Measurements from ENCODE around the gene PLEKHN1.
"Not testable (repeated sequence)": the region's sequence is repeated elsewhere in the genome, so short reads cannot be mapped to it uniquely, and the experiment has no call there.

Gene PLEKHN1

GRCh38 chr1:942411-942821 is 23.9 kb upstream of the PLEKHN1 start:
- DNase-seq (ENCODE audit: low spot score): no peak

DNA sequence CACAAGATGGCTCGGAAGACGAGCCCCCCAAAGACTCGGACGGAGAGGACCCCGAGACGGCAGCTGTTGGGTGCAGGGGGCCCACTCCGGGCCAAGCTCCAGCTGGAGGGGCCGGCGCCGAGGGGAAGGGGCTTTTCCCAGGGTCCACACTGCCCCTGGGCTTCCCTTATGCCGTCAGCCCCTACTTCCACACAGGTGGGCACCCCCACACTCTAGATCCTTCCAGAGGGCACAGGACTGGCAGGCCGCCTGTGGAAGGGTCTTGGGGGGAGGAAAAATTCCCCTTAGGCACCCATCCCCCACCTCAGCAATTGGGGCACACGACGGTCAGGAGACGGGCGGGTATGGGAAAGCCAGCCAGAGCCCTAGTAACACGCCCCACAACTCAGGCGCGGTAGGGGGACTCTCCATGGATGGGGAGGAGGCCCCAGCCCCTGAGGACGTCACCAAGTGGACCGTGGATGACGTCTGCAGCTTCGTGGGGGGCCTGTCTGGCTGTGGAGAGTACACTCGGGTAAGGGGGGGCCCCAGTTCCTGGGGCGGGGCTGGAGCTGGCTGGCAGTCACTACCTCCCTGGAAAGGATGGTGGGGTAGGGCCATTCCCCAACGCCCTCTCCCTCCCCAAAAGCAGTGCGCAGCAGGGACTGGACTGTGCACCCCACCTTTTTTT is 23.3 kb upstream of the PLEKHN1 start:
- DNase-seq (ENCODE audit: low spot score): no peak

- no peak for DNase-seq (ENCODE audit: low spot score)
These were observed 22.5 kb upstream of the PLEKHN1 start for GRCh38 chr1:943545-944340.

GRCh38 chr1:944341-945325 is 21.6 kb upstream of the PLEKHN1 start:
- DNase-seq (ENCODE audit: low spot score): no peak

- no peak for DNase-seq (ENCODE audit: low spot score)
These were observed 20.4 kb upstream of the PLEKHN1 start for GRCh38 chr1:945688-946556.

- not testable (repeated sequence) for DNase-seq (ENCODE audit: low spot score)
These were observed 19.5 kb upstream of the PLEKHN1 start for GRCh38 chr1:946811-947210.

- no peak for DNase-seq (ENCODE audit: low spot score)
These were observed 18.3 kb upstream of the PLEKHN1 start for GRCh38 chr1:947958-948357.

DNA sequence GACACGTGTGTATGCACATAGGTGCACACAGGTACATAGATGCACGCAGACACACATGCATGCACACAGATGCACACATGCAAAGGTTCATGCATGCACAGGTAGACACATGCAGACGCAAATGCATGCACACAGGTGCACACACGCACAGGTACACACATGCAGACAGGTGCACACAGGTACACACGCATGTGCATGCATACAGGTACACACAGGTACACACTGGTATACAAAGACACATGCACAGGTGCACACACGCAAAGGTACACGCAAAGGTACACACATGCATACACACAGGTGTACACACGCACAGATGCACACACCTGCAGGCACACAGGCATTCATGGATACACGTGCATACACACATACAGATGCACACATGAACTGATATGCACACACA is 16.0 kb upstream of the PLEKHN1 start:
- no peak for DNase-seq (ENCODE audit: low spot score)

- no peak for DNase-seq (ENCODE audit: low spot score)
These were observed 15.4 kb upstream of the PLEKHN1 start for GRCh38 chr1:950881-951280.

DNA sequence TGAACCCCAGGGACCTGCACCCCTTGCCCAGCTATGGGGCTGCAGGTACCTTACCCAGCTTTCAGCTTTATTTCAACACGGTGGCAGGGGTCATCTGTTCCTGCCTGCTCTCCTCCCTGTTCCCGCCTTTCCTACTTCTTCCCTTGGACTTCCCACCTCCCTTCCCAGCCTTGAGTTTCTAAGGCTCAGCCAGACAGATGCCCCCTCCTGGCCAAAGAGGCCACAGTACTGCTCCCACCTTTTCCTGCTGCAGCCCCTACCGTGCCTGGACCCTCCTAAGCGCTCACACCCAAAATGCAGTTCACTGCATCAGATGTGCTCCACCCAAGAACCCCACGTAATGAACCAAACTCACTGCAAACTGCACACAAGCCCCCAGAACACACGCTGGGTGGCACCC is 14.9 kb upstream of the PLEKHN1 start:
- DNase-seq (ENCODE audit: low spot score): no peak

- DNase-seq (ENCODE audit: low spot score): no peak
These were observed 14.1 kb upstream of the PLEKHN1 start for GRCh38 chr1:952201-952600.

DNA sequence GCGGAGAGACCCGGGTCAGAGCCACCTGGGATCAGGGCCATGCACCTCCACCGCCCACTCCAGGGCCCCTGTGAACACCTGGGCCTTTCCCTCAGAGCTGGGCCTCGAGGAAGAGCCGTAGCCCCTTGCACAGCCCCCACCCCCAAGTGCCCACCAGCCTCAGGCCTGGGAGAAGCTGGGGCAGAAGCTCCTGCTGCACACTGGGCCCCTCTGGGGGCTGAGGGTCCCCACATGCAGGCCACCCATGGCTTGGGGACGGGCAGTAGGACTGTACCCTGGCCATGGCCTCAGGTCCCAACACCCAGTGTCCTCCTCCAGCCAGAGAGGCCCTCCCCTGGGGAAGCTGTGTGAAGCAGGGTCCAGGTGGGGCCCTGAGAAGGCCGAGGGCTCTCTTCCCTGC is 13.7 kb upstream of the PLEKHN1 start:
- DNase-seq (ENCODE audit: low spot score): no peak

GRCh38 chr1:953524-954320 is 12.6 kb upstream of the PLEKHN1 start:
- no peak for DNase-seq (ENCODE audit: low spot score)

GRCh38 chr1:954927-955326 is 11.4 kb upstream of the PLEKHN1 start:
- DNase-seq (ENCODE audit: low spot score): no peak

GRCh38 chr1:955474-955873 is 10.8 kb upstream of the PLEKHN1 start:
- no peak for DNase-seq (ENCODE audit: low spot score)

GRCh38 chr1:956636-957035 is 9.6 kb upstream of the PLEKHN1 start:
- no peak for DNase-seq (ENCODE audit: low spot score)

GRCh38 chr1:958823-959730 is 7.2 kb upstream of the PLEKHN1 start, which contains the start of gene NOC2L:
Gene NOC2L, minus strand, starts transcription at chr1:959256. Its CDS starts 16 bp downstream, at chr1:959240.
- DNase-seq (ENCODE audit: low spot score): peak; percentile 88

- DNase-seq (ENCODE audit: low spot score): no peak
These were observed 6.4 kb upstream of the PLEKHN1 start for GRCh38 chr1:959731-960362.
